Transverse colon (tissue), 4 donors: ENCODE measurements around the gene KRTAP6-1. TPM values are rescaled to one million over a fixed set of nuclear protein-coding genes. Genes with fewer than 3 reads are reported as not detected.

ENCODE experiments used
- DNase-seq: peaks from one replicate; pipeline ENCODE4 v3.0.0-alpha.2; 2019
- H3K27ac ChIP-seq, 4 donors: fragments of 200-600 bp; sonication (generic); 2 replicates each; pipeline ENCODE4 v1.5.1; 2016 to 2018; ENCODE audit warnings: inconsistent platforms in 4 of 4
- H3K27me3 ChIP-seq: fragments of 200-600 bp; sonication (generic); 2 replicates; pipeline ENCODE4 v1.5.1; 2017; ENCODE audit warnings: inconsistent platforms
- H3K36me3 ChIP-seq, 4 donors: fragments of 200-600 bp; sonication (generic); 2 replicates each; pipeline ENCODE4 v1.5.1; 2017 to 2019; ENCODE audit warnings: inconsistent platforms in 4 of 4
- H3K4me1 ChIP-seq, 4 donors: fragments of 200-600 bp; sonication (generic); 2 replicates each; pipeline ENCODE4 v1.5.1; 2017 to 2020; ENCODE audit warnings: inconsistent platforms in 4 of 4
- H3K4me3 ChIP-seq, 4 donors: fragments of 200-600 bp; sonication (generic); 1 replicate in 1 of 4; 2 replicates in 3 of 4; pipeline versions ENCODE4 v1.5.1 to v1.6.1; 2017 to 2019; ENCODE audit warnings: inconsistent platforms in 4 of 4
- H3K9me3 ChIP-seq, 2 donors: fragments of 200-600 bp; sonication (generic); 2 replicates each; pipeline ENCODE4 v1.5.1; 2017 to 2019; ENCODE audit warnings: inconsistent platforms in 2 of 2
- EP300 ChIP-seq: sonication (generic); formaldehyde crosslinking; IDR thresholded peaks from one replicate; pipeline ENCODE4 v1.6.1; 2017; ENCODE audit warnings: antibody characterized with exemption, low read depth
- POLR2A ChIP-seq: fragments of 450-650 bp; IDR thresholded peaks from one replicate; pipeline ENCODE4 v1.6.1; 2016; ENCODE audit warnings: antibody characterized with exemption, mild to moderate bottlenecking, moderate library complexity
- POLR2AphosphoS5 ChIP-seq, 3 donors: sonication (generic); formaldehyde crosslinking; IDR thresholded peaks; one replicate each; pipeline ENCODE4 v1.6.1; 2016; ENCODE audit warnings: antibody characterized with exemption in 3 of 3
- WGBS, 2 donors: methylation state at CpG; one replicate each; pipeline ENCODE4 v1.1.5; 2018; ENCODE audit warnings: low coverage in 1 of 2; 5-methylcytosine and 5-hydroxymethylcytosine counted together
- in situ Hi-C, 4 donors: fragments of 200-750 bp; cut with MboI; loops; one replicate each; pipeline versions ENCODE4 v1.15.0 to v1.15.1; 2017; ENCODE audit warnings: low sequenced_read_pairs in 3 of 4, low pct_ligation_motif_present in 1 of 4, low pct_unique_long_range_greater_than_20kb in 1 of 4
- intact Hi-C: fragments of 100-400 bp; cut with DNase I; formaldehyde crosslinking; loops from one replicate; pipeline ENCODE4 v1.15.1; 2023; ENCODE audit warnings: low total_unique reads
- total RNA-seq, 4 donors: library from RNA; depleted of rRNA; stranded (reverse); fragments of >200 nt; gene quantifications; one replicate each; pipeline ENCODE4 v1.1.0, GENCODE V29; 2016
- TF ChIP-seq, protein P1 (sequence below), 5 experiments: fragments of 200-600 bp in 3 of 5; fragments of 450-650 bp in 2 of 5; sonication (generic) in 3 of 5; IDR thresholded peaks; 1 replicate in 2 of 5; 2 replicates in 3 of 5; pipeline ENCODE4 v1.5.1; 2016 to 2017; ENCODE audit warnings: antibody characterized with exemption in 5 of 5, inconsistent platforms in 3 of 5, mild to moderate bottlenecking in 2 of 5, moderate library complexity in 1 of 5

KRTAP6-1 gene, protein sequence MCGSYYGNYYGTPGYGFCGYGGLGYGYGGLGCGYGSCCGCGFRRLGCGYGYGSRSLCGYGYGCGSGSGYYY
- total RNA-seq: not detected

GRCh38 chr21:30613836-30614235, at the start of gene KRTAP6-1:
Gene KRTAP6-1 (minus strand): TSS chr21:30613930. CDS start chr21:30613904, 26 bp downstream.
- no peaks in the 10 kb centered on the region for H3K9me3 ChIP-seq

GRCh38 chr21:30652891-30653290, 39.2 kb upstream of the KRTAP6-1 start:
- H3K9me3 ChIP-seq: peaks cover 0 to 5% of the 10 kb centered on the region in 2 donors
- TF ChIP-seq, protein P1, sequence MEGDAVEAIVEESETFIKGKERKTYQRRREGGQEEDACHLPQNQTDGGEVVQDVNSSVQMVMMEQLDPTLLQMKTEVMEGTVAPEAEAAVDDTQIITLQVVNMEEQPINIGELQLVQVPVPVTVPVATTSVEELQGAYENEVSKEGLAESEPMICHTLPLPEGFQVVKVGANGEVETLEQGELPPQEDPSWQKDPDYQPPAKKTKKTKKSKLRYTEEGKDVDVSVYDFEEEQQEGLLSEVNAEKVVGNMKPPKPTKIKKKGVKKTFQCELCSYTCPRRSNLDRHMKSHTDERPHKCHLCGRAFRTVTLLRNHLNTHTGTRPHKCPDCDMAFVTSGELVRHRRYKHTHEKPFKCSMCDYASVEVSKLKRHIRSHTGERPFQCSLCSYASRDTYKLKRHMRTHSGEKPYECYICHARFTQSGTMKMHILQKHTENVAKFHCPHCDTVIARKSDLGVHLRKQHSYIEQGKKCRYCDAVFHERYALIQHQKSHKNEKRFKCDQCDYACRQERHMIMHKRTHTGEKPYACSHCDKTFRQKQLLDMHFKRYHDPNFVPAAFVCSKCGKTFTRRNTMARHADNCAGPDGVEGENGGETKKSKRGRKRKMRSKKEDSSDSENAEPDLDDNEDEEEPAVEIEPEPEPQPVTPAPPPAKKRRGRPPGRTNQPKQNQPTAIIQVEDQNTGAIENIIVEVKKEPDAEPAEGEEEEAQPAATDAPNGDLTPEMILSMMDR (IDR thresholded peaks at IDR 0.05): no peak
- TF ChIP-seq POLR2AphosphoS5 (IDR thresholded peaks at IDR 0.05) (no peak), POLR2A (no peak), EP300 (no peak)
- H3K4me3 ChIP-seq: no peak overlapping the region
- H3K27ac ChIP-seq: no peak overlapping the region
- intact Hi-C loops: no loop called here
- H3K4me1 ChIP-seq: no peaks in the 10 kb centered on the region
- H3K27me3 ChIP-seq: no peaks in the 10 kb centered on the region
- H3K36me3 ChIP-seq: no peaks in the 10 kb centered on the region
- no peak for DNase-seq
- in situ Hi-C loops: no loop called here

More at GRCh38 chr21:30613836-30614235, at the start of gene KRTAP6-1:
- Histone ChIP-seq H3K27me3 (no peaks in the 10 kb centered on the region), H3K27ac (no peak within 1 kb of the TSS), H3K4me3 (no peak within 1 kb of the TSS), H3K4me1 (no peaks in the 10 kb centered on the region), H3K36me3 (no peaks in the 10 kb centered on the region)
- in situ Hi-C loops (no loop called here), intact Hi-C loops (no loop called here)
- no peak for TF ChIP-seq POLR2A
- TF ChIP-seq, protein P1 (IDR thresholded peaks at IDR 0.05): no peak
- WGBS, 2 donors: 56% methylated on average over 2 of the region's 2 CpGs; no CpG with 5 or more reads in 1 of the 2 donors
- DNase-seq: no peak

- DNase-seq: no peak
- H3K27me3 ChIP-seq: no peaks in the 10 kb centered on the region
Observed at GRCh38 chr21:30646904-30647414, 33.2 kb upstream of the KRTAP6-1 start.

GRCh38 chr21:30642564-30642963, 28.8 kb upstream of the KRTAP6-1 start, which contains the start of gene KRTAP20-3:
Gene KRTAP20-3 (plus strand): TSS chr21:30642864.
- intact Hi-C loops (no loop called here), in situ Hi-C loops (no loop called here)
- no peak within 1 kb of the TSS for H3K27ac ChIP-seq
- no peak for DNase-seq
- H3K9me3 ChIP-seq: peaks cover 0 to 9% of the 10 kb centered on the region in 2 donors
- no peak within 1 kb of the TSS for H3K4me3 ChIP-seq
- no peak for TF ChIP-seq EP300
- TF ChIP-seq, protein P1 (IDR thresholded peaks at IDR 0.05): no peak
- TF ChIP-seq POLR2AphosphoS5 (IDR thresholded peaks at IDR 0.05): no peak
- TF ChIP-seq POLR2A: no peak
- no peaks in the 10 kb centered on the region for H3K36me3 ChIP-seq
- H3K27me3 ChIP-seq: no peaks in the 10 kb centered on the region
- WGBS, 2 donors: 84 to 96% methylated on average over 2 of the region's 2 CpGs
- H3K4me1 ChIP-seq: no peaks in the 10 kb centered on the region

More at GRCh38 chr21:30646904-30647414, 33.2 kb upstream of the KRTAP6-1 start:
- intact Hi-C loops: no loop called here
- H3K9me3 ChIP-seq: peaks cover 0 to 5% of the 10 kb centered on the region in 2 donors
- H3K4me3 ChIP-seq: no peak overlapping the region
- 72 to 78% methylated on average over 1 of the region's 1 CpG for WGBS, 2 donors
- no peak overlapping the region for H3K27ac ChIP-seq
- in situ Hi-C loops: no loop called here
- TF ChIP-seq POLR2A: no peak
- no peak for TF ChIP-seq EP300
- TF ChIP-seq POLR2AphosphoS5 (IDR thresholded peaks at IDR 0.05): no peak
- TF ChIP-seq, protein P1 (IDR thresholded peaks at IDR 0.05): no peak
- no peaks in the 10 kb centered on the region for H3K4me1 ChIP-seq
- no peaks in the 10 kb centered on the region for H3K36me3 ChIP-seq
